OCI-LY3 (cell line): ENCODE data around the gene LIPM.
"Not testable (repeated sequence)": the region's sequence is repeated elsewhere in the genome, so short reads cannot be mapped to it uniquely, and the experiment has no call there.

Experiments
- H2AFZ ChIP-seq: fragments of 200-600, 300-600 bp; shearing (Covaris generic); 2 replicates; pipeline ENCODE4 v1.6.0; 2014; ENCODE audit warnings: antibody characterized with exemption, low read depth, low read length
- H3K27ac ChIP-seq: fragments of 200-600, 300-600 bp; sonication (generic); 2 replicates; pipeline ENCODE4 v1.5.1; 2014; ENCODE audit warnings: mild to moderate bottlenecking, low read length, moderate library complexity, mixed read lengths
- H3K27me3 ChIP-seq: fragments of 200-600, 300-600 bp; sonication (generic); 2 replicates; pipeline ENCODE4 v1.6.1; 2014; ENCODE audit warnings: low read depth, low read length, mixed read lengths
- H3K36me3 ChIP-seq: fragments of 200-600, 300-600 bp; sonication (generic); replicated peaks from 2 replicates; pipeline ENCODE3; 2014; ENCODE audit warnings: low read depth, low read length, mixed read lengths
- H3K4me1 ChIP-seq: fragments of 300-600, 200-600 bp; sonication (generic); 2 replicates; pipeline ENCODE4 v1.6.1; 2014; ENCODE audit warnings: low read length, mixed read lengths
- H3K4me2 ChIP-seq: fragments of 200-600, 300-600 bp; sonication (generic); 2 replicates; pipeline ENCODE4 v1.6.1; 2014; ENCODE audit warnings: low read length, mixed read lengths
- H3K4me3 ChIP-seq: fragments of 300-600, 200-600 bp; sonication (generic); 2 replicates; pipeline ENCODE4 v1.5.1; 2014; ENCODE audit warnings: antibody characterized with exemption, mild to moderate bottlenecking, low read length, moderate library complexity
- H3K79me2 ChIP-seq: fragments of 300-600, 200-600 bp; shearing (Covaris generic); 2 replicates; pipeline ENCODE4 v1.6.1; 2014; ENCODE audit warnings: mild to moderate bottlenecking, low read length, mixed read lengths
- H3K9ac ChIP-seq: fragments of 300-600, 200-600 bp; shearing (Covaris generic); 2 replicates; pipeline ENCODE4 v1.6.0; 2014; ENCODE audit warnings: mild to moderate bottlenecking, low read length, moderate library complexity
- H3K9me3 ChIP-seq: fragments of 200-600, 300-600 bp; shearing (Covaris generic); 2 replicates; pipeline ENCODE4 v1.6.1; 2014; ENCODE audit warnings: low read length, mixed read lengths; ENCODE audit not compliant: insufficient read depth
- H4K20me1 ChIP-seq: fragments of 200-600, 300-600 bp; sonication (generic); 2 replicates; pipeline ENCODE4 v1.6.1; 2016; ENCODE audit warnings: low read length, mixed read lengths; ENCODE audit not compliant: insufficient read depth
- CTCF ChIP-seq: fragments of 200-600, 300-600 bp; sonication (generic); IDR thresholded peaks from 2 replicates; pipeline ENCODE4 v1.5.1; 2014; ENCODE audit warnings: antibody characterized with exemption, low read length, low read depth
- EZH2phosphoT487 ChIP-seq: fragments of 200-600 bp; shearing (Covaris generic); IDR thresholded peaks from 2 replicates; pipeline ENCODE4 v1.6.1; 2018; ENCODE audit warnings: antibody characterized with exemption, mixed run types, low read depth

LIPM gene

GRCh38 chr10:88833156-88833555 is 30.6 kb downstream of the LIPM start:
- H3K4me3 ChIP-seq: no peak overlapping the region
- H4K20me1 ChIP-seq: no peaks in the 10 kb centered on the region
- peaks cover 33% of the 10 kb centered on the region for H3K4me1 ChIP-seq
- no peaks in the 10 kb centered on the region for H3K27me3 ChIP-seq
- no peak overlapping the region for H3K4me2 ChIP-seq
- H3K36me3 ChIP-seq: no peaks in the 10 kb centered on the region
- H3K79me2 ChIP-seq: no peaks in the 10 kb centered on the region
- H2AFZ ChIP-seq: no peak overlapping the region
- H3K9ac ChIP-seq: no peak overlapping the region
- no peak overlapping the region for H3K27ac ChIP-seq
- H3K9me3 ChIP-seq: no peaks in the 10 kb centered on the region
- TF ChIP-seq EZH2phosphoT487 (no peak), CTCF (no peak)

- Histone ChIP-seq H3K4me3 (no peak overlapping the region), H2AFZ (no peak overlapping the region), H3K4me1 (peaks cover 33% of the 10 kb centered on the region), H3K79me2 (no peaks in the 10 kb centered on the region), H3K4me2 (no peak overlapping the region), H3K9me3 (no peaks in the 10 kb centered on the region), H4K20me1 (no peaks in the 10 kb centered on the region), H3K27ac (no peak overlapping the region), H3K36me3 (no peaks in the 10 kb centered on the region), H3K27me3 (no peaks in the 10 kb centered on the region), H3K9ac (no peak overlapping the region)
- TF ChIP-seq CTCF (no peak), EZH2phosphoT487 (no peak)
Measured at GRCh38 chr10:88833723-88834122, 31.2 kb downstream of the LIPM start.

- H3K9me3 ChIP-seq: no peaks in the 10 kb centered on the region
- H3K4me2 ChIP-seq: peak overlapping the region; percentile 42
- no peaks in the 10 kb centered on the region for H3K36me3 ChIP-seq
- H3K79me2 ChIP-seq: no peaks in the 10 kb centered on the region
- no peak overlapping the region for H3K9ac ChIP-seq
- H3K27ac ChIP-seq: no peak overlapping the region
- H4K20me1 ChIP-seq: no peaks in the 10 kb centered on the region
- H3K4me3 ChIP-seq: 0 out of 2 replicates have a peak overlapping the region, but pooled peaks have one; percentile 12
- no peaks in the 10 kb centered on the region for H3K27me3 ChIP-seq
- TF ChIP-seq EZH2phosphoT487: no peak
- peak; percentile 82 for TF ChIP-seq CTCF
- no peak overlapping the region for H2AFZ ChIP-seq
- H3K4me1 ChIP-seq: peaks cover 38% of the 10 kb centered on the region
Measured at GRCh38 chr10:88835096-88835909, 32.8 kb downstream of the LIPM start.

- no peak for TF ChIP-seq EZH2phosphoT487
- TF ChIP-seq CTCF: no peak
- no peaks in the 10 kb centered on the region for H3K79me2 ChIP-seq
- H3K27ac ChIP-seq: no peak overlapping the region
- no peaks in the 10 kb centered on the region for H3K36me3 ChIP-seq
- H3K9ac ChIP-seq: no peak overlapping the region
- no peak overlapping the region for H3K4me3 ChIP-seq
- H3K4me1 ChIP-seq: peaks cover 39% of the 10 kb centered on the region
- no peaks in the 10 kb centered on the region for H3K27me3 ChIP-seq
- H3K4me2 ChIP-seq: peak overlapping the region; percentile 2; the same call in 1 of the 2 replicates
- no peaks in the 10 kb centered on the region for H3K9me3 ChIP-seq
- no peaks in the 10 kb centered on the region for H4K20me1 ChIP-seq
- H2AFZ ChIP-seq: no peak overlapping the region
Measured at GRCh38 chr10:88835910-88836221, 33.3 kb downstream of the LIPM start.

- not testable (repeated sequence) for H3K27ac ChIP-seq, H4K20me1 ChIP-seq, H3K27me3 ChIP-seq, H3K9ac ChIP-seq, H2AFZ ChIP-seq, H3K4me2 ChIP-seq, H3K4me3 ChIP-seq, H3K79me2 ChIP-seq, H3K9me3 ChIP-seq, H3K36me3 ChIP-seq
- peaks cover 30% of the 10 kb centered on the region for H3K4me1 ChIP-seq
Measured at GRCh38 chr10:88837632-88838031, 35.1 kb downstream of the LIPM start.
